ENCODE results near the gene EFNA2.

DNA sequence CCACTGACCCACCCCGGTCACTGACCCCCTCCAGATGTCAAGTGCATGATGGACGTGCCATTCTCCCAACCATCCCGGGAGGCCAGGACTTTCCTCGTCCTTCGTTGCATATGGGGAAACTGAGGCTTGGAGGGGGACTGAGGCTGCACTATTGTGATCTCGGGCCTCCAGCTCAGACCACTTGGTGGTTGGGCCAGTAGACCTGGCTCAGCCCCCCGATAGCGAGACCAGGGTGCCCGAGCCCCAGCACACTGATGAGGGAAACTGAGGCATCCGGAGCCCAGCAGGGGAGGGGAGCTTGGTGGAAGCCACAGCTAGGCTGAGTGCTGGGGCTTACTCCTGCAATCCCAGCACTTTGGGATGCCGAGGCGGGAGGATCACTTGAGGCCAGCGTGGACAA lies 10.4 kb downstream of the EFNA2 start:
- TF ChIP-seq, protein P1, sequence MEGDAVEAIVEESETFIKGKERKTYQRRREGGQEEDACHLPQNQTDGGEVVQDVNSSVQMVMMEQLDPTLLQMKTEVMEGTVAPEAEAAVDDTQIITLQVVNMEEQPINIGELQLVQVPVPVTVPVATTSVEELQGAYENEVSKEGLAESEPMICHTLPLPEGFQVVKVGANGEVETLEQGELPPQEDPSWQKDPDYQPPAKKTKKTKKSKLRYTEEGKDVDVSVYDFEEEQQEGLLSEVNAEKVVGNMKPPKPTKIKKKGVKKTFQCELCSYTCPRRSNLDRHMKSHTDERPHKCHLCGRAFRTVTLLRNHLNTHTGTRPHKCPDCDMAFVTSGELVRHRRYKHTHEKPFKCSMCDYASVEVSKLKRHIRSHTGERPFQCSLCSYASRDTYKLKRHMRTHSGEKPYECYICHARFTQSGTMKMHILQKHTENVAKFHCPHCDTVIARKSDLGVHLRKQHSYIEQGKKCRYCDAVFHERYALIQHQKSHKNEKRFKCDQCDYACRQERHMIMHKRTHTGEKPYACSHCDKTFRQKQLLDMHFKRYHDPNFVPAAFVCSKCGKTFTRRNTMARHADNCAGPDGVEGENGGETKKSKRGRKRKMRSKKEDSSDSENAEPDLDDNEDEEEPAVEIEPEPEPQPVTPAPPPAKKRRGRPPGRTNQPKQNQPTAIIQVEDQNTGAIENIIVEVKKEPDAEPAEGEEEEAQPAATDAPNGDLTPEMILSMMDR (IDR thresholded peaks at IDR 0.05), result no peak
- TF ChIP-seq POLR2A (IDR thresholded peaks at IDR 0.05), result no peak

Data from stomach (tissue), 4 donors.